Suprapubic skin (tissue), 4 donors: ENCODE measurements around the gene TMEM128. TPM values are rescaled to one million over a fixed set of nuclear protein-coding genes. Genes with fewer than 3 reads are reported as not detected.

Experiments
- DNase-seq, 2 donors: peaks; one replicate each; pipeline ENCODE4 v3.0.0-alpha.2; 2019; ENCODE audit warnings: low spot score in 2 of 2
- H3K27ac ChIP-seq: fragments of 200-600 bp; sonication (generic); one replicate; pipeline ENCODE4 v1.5.1; 2019
- H3K27me3 ChIP-seq: fragments of 200-600 bp; sonication (generic); one replicate; pipeline ENCODE4 v1.5.1; 2019
- H3K36me3 ChIP-seq: fragments of 200-600 bp; sonication (generic); one replicate; pipeline ENCODE4 v1.5.1; 2019
- H3K4me1 ChIP-seq: fragments of 200-600 bp; sonication (generic); one replicate; pipeline ENCODE4 v1.5.1; 2019
- H3K4me3 ChIP-seq: fragments of 200-600 bp; sonication (generic); one replicate; pipeline ENCODE4 v1.5.1; 2019; ENCODE audit warnings: mild to moderate bottlenecking
- H3K9me3 ChIP-seq: fragments of 200-600 bp; sonication (generic); one replicate; pipeline ENCODE4 v1.5.1; 2019
- EP300 ChIP-seq: sonication (generic); formaldehyde crosslinking; IDR thresholded peaks from one replicate; pipeline ENCODE4 v1.6.1; 2017; ENCODE audit warnings: antibody characterized with exemption
- POLR2A ChIP-seq, 2 donors: fragments of 450-650 bp; IDR thresholded peaks; one replicate each; pipeline ENCODE4 v1.6.1; 2017; ENCODE audit warnings: antibody characterized with exemption in 2 of 2, mild to moderate bottlenecking in 2 of 2, moderate library complexity in 2 of 2
- POLR2AphosphoS5 ChIP-seq, 3 donors: sonication (generic); formaldehyde crosslinking; IDR thresholded peaks; one replicate each; pipeline ENCODE4 v1.6.1; 2017; ENCODE audit warnings: antibody characterized with exemption in 3 of 3
- WGBS: methylation state at CpG from one replicate; pipeline ENCODE4 v1.1.5; 2018; 5-methylcytosine and 5-hydroxymethylcytosine counted together
- total RNA-seq, 4 donors: library from RNA; depleted of rRNA; stranded (reverse); fragments of >200 nt; gene quantifications; one replicate each; pipeline ENCODE4 v1.1.0, GENCODE V29; 2016
- TF ChIP-seq, protein P1 (sequence below), 2 donors: fragments of 200-600 bp in 1 of 2; fragments of 450-650 bp in 1 of 2; sonication (generic) in 1 of 2; IDR thresholded peaks; one replicate each; pipeline ENCODE4 v1.5.1; 2016 to 2019; ENCODE audit warnings: antibody characterized with exemption in 2 of 2, mild to moderate bottlenecking in 1 of 2, moderate library complexity in 1 of 2

The TMEM128 gene
- total RNA-seq, 4 donors from 2014 or later, result 12.6 to 19.5 (median 17.1) TPM

- Histone ChIP-seq H3K4me3 (peak overlapping the region; percentile 96), H3K9me3 (no peaks in the 10 kb centered on the region), H3K36me3 (peaks cover 20% of the 10 kb centered on the region), H3K4me1 (peaks cover 27% of the 10 kb centered on the region), H3K27ac (no peak overlapping the region), H3K27me3 (no peaks in the 10 kb centered on the region)
- TF ChIP-seq POLR2AphosphoS5 (IDR thresholded peaks at IDR 0.05) (no peak), EP300 (no peak), POLR2A (IDR thresholded peaks at IDR 0.05) (no peak)
- TF ChIP-seq, protein P1, sequence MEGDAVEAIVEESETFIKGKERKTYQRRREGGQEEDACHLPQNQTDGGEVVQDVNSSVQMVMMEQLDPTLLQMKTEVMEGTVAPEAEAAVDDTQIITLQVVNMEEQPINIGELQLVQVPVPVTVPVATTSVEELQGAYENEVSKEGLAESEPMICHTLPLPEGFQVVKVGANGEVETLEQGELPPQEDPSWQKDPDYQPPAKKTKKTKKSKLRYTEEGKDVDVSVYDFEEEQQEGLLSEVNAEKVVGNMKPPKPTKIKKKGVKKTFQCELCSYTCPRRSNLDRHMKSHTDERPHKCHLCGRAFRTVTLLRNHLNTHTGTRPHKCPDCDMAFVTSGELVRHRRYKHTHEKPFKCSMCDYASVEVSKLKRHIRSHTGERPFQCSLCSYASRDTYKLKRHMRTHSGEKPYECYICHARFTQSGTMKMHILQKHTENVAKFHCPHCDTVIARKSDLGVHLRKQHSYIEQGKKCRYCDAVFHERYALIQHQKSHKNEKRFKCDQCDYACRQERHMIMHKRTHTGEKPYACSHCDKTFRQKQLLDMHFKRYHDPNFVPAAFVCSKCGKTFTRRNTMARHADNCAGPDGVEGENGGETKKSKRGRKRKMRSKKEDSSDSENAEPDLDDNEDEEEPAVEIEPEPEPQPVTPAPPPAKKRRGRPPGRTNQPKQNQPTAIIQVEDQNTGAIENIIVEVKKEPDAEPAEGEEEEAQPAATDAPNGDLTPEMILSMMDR (IDR thresholded peaks at IDR 0.05), result no peak
- WGBS, result 19% methylated on average over 3 of the region's 3 CpGs
- DNase-seq, result peak in 1 of 2 donors; percentile 24
Measured at GRCh38 chr4:4289055-4289454, 41.0 kb upstream of the TMEM128 start.

- no peak for TF ChIP-seq EP300
- no peak for TF ChIP-seq POLR2A (IDR thresholded peaks at IDR 0.05)
- no peak for TF ChIP-seq POLR2AphosphoS5 (IDR thresholded peaks at IDR 0.05)
- TF ChIP-seq, protein P1 (IDR thresholded peaks at IDR 0.05), result no peak
- no peak overlapping the region for H3K27ac ChIP-seq
Measured at GRCh38 chr4:4288098-4288497, 40.1 kb upstream of the TMEM128 start.

DNA sequence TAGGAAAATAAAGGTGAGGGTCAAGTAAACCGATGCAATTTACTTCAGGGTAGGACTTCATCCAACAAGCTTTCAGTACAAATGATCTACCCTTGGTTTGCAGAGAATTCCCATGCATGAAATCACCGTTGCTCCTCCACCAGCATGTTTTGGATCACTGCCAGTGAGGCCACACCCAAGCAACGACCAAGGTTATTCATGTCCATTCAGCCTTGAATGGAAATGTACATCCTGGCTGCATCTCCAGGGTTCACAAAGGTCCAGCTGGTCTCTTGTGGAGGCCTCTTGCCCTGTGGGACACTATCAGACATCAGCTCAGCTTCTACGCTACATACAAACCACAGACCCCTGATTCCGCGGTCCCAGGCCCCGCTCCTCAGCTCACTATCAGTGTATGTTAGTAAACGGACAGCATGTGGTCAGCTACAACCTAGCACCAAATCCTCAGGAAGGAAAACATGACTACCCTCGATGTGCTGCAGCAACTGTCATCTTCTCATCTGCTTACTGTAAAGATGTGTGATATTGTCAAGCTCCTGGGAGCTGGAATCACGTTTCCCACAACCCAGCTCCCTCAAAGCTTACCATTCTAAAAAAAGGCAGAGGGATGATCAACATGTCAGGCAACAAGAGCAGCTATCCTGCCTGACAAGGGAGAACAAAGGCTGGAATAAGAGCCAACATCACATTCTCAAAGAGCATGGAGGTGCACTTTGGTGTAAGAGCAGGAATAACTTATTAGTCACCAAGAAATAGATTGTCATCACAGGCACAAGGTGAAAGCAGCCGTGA, 37.0 kb upstream of the TMEM128 start:
- Histone ChIP-seq H3K4me1 (peaks cover 18% of the 10 kb centered on the region), H3K36me3 (peaks cover 47% of the 10 kb centered on the region), H3K9me3 (no peaks in the 10 kb centered on the region), H3K27ac (no peak overlapping the region), H3K4me3 (no peak overlapping the region), H3K27me3 (no peaks in the 10 kb centered on the region)
- DNase-seq, result no peak
- 79% methylated on average over 11 of the region's 11 CpGs for WGBS
- TF ChIP-seq, protein P1 (IDR thresholded peaks at IDR 0.05), result no peak
- TF ChIP-seq POLR2A (IDR thresholded peaks at IDR 0.05) (no peak), POLR2AphosphoS5 (IDR thresholded peaks at IDR 0.05) (no peak), EP300 (no peak)

More at GRCh38 chr4:4288098-4288497, 40.1 kb upstream of the TMEM128 start:
- Histone ChIP-seq H3K36me3 (peaks cover 20% of the 10 kb centered on the region), H3K4me1 (peaks cover 27% of the 10 kb centered on the region), H3K27me3 (no peaks in the 10 kb centered on the region), H3K9me3 (no peaks in the 10 kb centered on the region), H3K4me3 (no peak overlapping the region)
- no peak for DNase-seq

DNA sequence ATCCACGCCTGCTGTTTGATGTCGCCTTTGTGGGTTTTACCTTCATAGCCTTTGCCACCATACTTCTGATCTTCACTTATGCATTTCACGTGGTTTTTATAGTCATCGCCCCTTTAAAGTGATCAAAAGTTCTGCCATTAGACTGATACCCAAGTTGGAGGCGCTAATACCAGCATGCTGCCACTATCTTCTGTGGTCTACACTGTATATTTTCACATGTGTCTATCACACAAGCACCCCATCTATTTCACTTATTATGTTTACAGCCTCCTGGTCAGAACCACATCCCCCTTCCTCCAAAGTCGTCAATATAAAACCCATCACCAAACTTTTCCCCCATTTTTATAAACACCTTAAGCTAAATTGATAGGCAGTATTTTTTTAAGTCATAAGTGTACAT, 33.8 kb upstream of the TMEM128 start:
- peaks cover 3% of the 10 kb centered on the region for H3K4me1 ChIP-seq
- H3K36me3 ChIP-seq, result peaks cover 73% of the 10 kb centered on the region
- TF ChIP-seq POLR2AphosphoS5 (IDR thresholded peaks at IDR 0.05) (no peak), POLR2A (IDR thresholded peaks at IDR 0.05) (no peak), EP300 (no peak)
- TF ChIP-seq, protein P1 (IDR thresholded peaks at IDR 0.05), result no peak
- no peak overlapping the region for H3K27ac ChIP-seq
- no peaks in the 10 kb centered on the region for H3K9me3 ChIP-seq
- WGBS, result 96% methylated on average over 6 of the region's 6 CpGs
- no peak for DNase-seq
- no peaks in the 10 kb centered on the region for H3K27me3 ChIP-seq
- H3K4me3 ChIP-seq, result no peak overlapping the region

DNA sequence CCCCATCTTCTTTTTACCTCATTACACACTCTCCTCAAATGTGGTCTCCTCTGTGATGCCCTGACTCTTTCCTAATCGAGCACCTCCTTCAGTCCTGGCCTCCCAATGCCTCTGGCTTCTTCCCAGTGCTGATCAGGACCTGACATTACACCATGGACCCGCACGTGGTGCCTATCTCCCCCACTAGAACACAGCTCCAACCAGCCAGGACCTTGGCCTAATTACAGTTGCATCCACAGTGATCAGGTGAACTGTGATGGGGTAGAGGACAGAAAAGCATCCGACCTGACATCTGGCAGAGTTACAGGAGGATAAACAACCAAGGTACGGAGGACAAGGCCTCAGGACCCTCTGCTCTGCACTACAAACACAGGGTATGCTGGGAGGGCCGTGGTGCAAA, 29.5 kb upstream of the TMEM128 start:
- peaks cover 87% of the 10 kb centered on the region for H3K36me3 ChIP-seq
- TF ChIP-seq EP300, result no peak
- DNase-seq, result no peak
- 74% methylated on average over 6 of the region's 6 CpGs for WGBS
- no peaks in the 10 kb centered on the region for H3K9me3 ChIP-seq
- H3K4me1 ChIP-seq, result no peaks in the 10 kb centered on the region
- no peaks in the 10 kb centered on the region for H3K27me3 ChIP-seq
- no peak overlapping the region for H3K27ac ChIP-seq
- no peak overlapping the region for H3K4me3 ChIP-seq
